Activated naive CD8-positive, alpha-beta T cell treated with anti-CD3 and anti-CD28 coated beads for 36 hours (primary cell): ENCODE data around the gene P2RY2. TPM values are rescaled to one million over a fixed set of nuclear protein-coding genes. Genes with fewer than 3 reads are reported as not detected.

Experiments
- DNase-seq: peaks from one replicate; pipeline ENCODE4 v3.0.0; 2021
- H3K27ac Mint-ChIP-seq: one replicate; pipeline ENCODE4 v1.8.0; 2022; ENCODE audit warnings: mild to moderate bottlenecking, moderate library complexity, mixed read lengths
- H3K27me3 Mint-ChIP-seq: one replicate; pipeline ENCODE4 v1.8.0; 2022; ENCODE audit warnings: mild to moderate bottlenecking, mixed read lengths
- H3K36me3 Mint-ChIP-seq: one replicate; pipeline ENCODE4 v1.8.0; 2021; ENCODE audit warnings: mild to moderate bottlenecking, mixed read lengths
- H3K4me1 Mint-ChIP-seq: one replicate; pipeline ENCODE4 v1.8.0; 2021; ENCODE audit warnings: mixed read lengths
- H3K4me3 Mint-ChIP-seq: one replicate; pipeline ENCODE4 v1.8.0; 2022; ENCODE audit warnings: mild to moderate bottlenecking, moderate library complexity, mixed read lengths
- H3K9me3 Mint-ChIP-seq: one replicate; pipeline ENCODE4 v1.8.0; 2022; ENCODE audit warnings: mixed read lengths
- total RNA-seq, 2 experiments: library from RNA; stranded (reverse); gene quantifications; one replicate each; pipeline ENCODE4 v1.2.3, GENCODE V29; 2021

P2RY2 gene
- total RNA-seq, 2 experiments from 2014 or later = not detected

DNA sequence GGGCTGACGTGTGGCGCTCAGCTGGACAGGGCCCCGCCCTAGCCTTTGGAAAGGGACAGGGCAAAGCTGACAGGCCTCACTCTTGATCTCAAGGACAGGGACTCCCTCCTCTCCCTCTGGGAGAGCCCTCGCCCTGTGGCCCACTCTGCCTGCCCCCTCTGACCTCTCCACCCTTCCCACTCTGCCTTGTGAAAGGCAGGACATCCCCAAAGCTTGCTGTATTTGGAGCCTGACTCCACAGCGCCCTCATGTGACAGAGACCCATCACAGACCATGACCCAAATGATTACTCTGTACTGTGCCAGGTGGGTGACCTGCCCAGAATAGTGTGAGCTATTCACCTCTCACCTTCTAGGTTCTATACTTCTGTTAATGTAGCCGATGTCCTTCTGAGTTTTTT, 18.8 kb downstream of the P2RY2 start:
- no peaks in the 10 kb centered on the region for H3K4me1 Mint-ChIP-seq
- peaks cover 9% of the 10 kb centered on the region for H3K27me3 Mint-ChIP-seq
- no peaks in the 10 kb centered on the region for H3K9me3 Mint-ChIP-seq
- no peak overlapping the region for H3K4me3 Mint-ChIP-seq
- H3K36me3 Mint-ChIP-seq = no peaks in the 10 kb centered on the region
- DNase-seq = peak; percentile 22
- no peak overlapping the region for H3K27ac Mint-ChIP-seq

DNA sequence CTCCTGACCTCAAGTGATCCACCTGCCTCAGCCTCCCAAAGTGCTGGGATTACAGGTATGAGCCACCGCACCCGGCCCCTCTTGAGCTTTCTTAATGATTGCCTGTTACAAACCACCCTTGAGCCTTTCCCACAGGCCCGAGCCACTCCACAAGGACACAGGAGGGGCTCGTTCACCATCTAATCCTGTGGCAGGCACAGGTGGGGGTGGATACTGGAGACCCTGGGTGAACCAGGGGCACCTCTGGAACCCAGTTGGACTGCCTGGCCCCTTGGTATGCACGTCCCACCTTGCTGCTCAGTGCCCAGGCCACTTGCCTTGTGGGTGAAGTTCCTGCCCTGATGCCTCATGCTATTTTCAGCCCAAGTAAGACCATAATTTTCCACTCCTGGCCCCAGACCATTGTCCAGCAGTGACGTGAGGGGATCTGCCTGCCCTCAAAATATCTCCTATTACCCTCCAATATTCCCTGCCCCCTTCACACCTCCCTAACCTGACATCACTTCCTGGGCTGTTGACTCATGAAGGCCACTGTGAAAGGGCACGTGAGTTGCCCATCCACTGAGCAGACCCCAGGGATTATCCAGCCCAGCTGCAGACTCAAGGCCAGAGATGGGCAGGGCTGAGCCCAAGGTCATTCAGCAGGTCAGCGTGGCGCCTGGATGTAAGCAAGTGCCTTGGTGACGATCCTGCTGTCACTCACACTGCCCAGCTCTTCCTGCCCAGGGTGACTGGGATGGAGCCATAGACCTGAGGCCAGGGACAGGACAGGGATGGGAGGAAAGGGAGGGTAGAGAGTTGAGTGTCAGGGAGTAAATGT, 19.6 kb downstream of the P2RY2 start:
- H3K27me3 Mint-ChIP-seq = peaks cover 11% of the 10 kb centered on the region
- H3K27ac Mint-ChIP-seq = no peak overlapping the region
- H3K4me3 Mint-ChIP-seq = no peak overlapping the region
- no peaks in the 10 kb centered on the region for H3K9me3 Mint-ChIP-seq
- no peaks in the 10 kb centered on the region for H3K36me3 Mint-ChIP-seq
- no peak for DNase-seq
- no peaks in the 10 kb centered on the region for H3K4me1 Mint-ChIP-seq

GRCh38 chr11:73239111-73239521, 21.0 kb downstream of the P2RY2 start:
- no peak overlapping the region for H3K27ac Mint-ChIP-seq

DNA sequence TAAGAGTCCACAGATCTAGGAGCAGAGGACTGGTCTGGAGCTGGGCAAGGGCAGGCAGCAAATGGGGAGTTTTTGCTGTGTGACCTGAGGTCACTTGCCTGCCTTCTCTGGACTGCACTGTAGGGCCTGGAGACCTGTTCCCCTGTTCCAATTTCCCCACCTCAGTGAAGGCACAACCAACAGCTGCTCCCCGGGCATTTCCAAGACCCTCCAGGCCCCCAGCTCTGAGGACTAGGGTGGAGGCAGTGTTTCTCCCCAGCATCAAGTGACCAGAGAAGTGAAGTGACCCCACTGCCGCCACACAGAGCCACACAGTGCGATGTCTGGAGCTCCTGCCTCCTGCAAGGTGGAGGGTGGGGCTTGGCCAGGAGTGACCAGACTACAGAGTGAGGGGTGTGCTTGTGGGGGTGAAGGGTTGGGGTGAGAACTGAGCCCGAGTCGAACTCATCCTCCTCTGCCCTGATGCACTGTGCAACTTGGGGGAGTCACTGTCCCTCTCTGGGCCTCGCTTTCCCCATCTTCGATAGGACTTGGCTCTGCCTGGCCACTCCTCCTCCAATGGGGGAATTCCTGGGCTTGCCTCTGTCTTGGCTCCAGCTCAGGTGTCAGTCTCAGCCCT, 21.6 kb downstream of the P2RY2 start:
- Mint-ChIP-seq H3K9me3 (no peaks in the 10 kb centered on the region), H3K4me3 (no peak overlapping the region)

More at GRCh38 chr11:73239111-73239521, 21.0 kb downstream of the P2RY2 start:
- DNase-seq = no peak
- H3K27me3 Mint-ChIP-seq = peaks cover 11% of the 10 kb centered on the region
- H3K4me3 Mint-ChIP-seq = no peak overlapping the region
- no peaks in the 10 kb centered on the region for H3K36me3 Mint-ChIP-seq
- no peaks in the 10 kb centered on the region for H3K4me1 Mint-ChIP-seq
- H3K9me3 Mint-ChIP-seq = no peaks in the 10 kb centered on the region

DNA sequence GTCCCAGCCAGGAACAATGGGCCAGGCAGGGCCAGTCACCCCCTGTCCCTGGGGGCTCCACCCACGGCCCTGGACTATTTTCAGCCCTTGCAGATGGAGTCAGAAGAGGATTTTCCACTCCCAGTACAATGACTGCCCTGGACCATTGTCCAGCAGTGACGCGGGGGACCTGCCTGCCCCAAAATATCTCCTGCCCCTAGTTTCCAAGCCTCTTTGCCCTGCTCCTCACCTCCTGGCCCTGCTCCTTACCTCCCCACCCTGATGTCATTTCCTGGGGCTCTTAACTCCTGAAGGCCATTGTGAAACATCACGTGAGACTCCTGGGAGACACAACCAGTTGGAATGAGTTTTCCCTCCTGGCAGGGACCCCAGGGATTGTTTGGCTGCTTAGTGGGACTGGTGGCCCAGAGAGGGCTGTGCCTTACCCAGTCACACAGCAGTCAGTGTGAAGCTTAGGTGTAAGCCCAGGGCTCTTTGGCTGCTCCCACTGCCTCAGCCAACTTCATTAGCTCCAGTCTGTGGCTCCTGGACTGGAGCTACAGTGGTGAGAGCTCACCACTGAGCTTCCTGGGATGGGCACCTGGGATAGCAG, 22.2 kb downstream of the P2RY2 start:
- H3K27ac Mint-ChIP-seq = no peak overlapping the region
- no peaks in the 10 kb centered on the region for H3K4me1 Mint-ChIP-seq
- H3K27me3 Mint-ChIP-seq = peaks cover 11% of the 10 kb centered on the region
- no peaks in the 10 kb centered on the region for H3K9me3 Mint-ChIP-seq
- H3K36me3 Mint-ChIP-seq = no peaks in the 10 kb centered on the region
- DNase-seq = no peak
- no peak overlapping the region for H3K4me3 Mint-ChIP-seq

More for the DNA sequence above, 21.6 kb downstream of the P2RY2 start:
- Mint-ChIP-seq H3K27ac (no peak overlapping the region), H3K36me3 (no peaks in the 10 kb centered on the region), H3K27me3 (peaks cover 11% of the 10 kb centered on the region), H3K4me1 (no peaks in the 10 kb centered on the region)
- no peak for DNase-seq

- no peak for DNase-seq
- H3K27me3 Mint-ChIP-seq = peaks cover 11% of the 10 kb centered on the region
- H3K9me3 Mint-ChIP-seq = no peaks in the 10 kb centered on the region
- no peak overlapping the region for H3K4me3 Mint-ChIP-seq
- H3K36me3 Mint-ChIP-seq = no peaks in the 10 kb centered on the region
- no peaks in the 10 kb centered on the region for H3K4me1 Mint-ChIP-seq
- H3K27ac Mint-ChIP-seq = no peak overlapping the region
Observed at GRCh38 chr11:73241300-73241699, 23.2 kb downstream of the P2RY2 start.

DNA sequence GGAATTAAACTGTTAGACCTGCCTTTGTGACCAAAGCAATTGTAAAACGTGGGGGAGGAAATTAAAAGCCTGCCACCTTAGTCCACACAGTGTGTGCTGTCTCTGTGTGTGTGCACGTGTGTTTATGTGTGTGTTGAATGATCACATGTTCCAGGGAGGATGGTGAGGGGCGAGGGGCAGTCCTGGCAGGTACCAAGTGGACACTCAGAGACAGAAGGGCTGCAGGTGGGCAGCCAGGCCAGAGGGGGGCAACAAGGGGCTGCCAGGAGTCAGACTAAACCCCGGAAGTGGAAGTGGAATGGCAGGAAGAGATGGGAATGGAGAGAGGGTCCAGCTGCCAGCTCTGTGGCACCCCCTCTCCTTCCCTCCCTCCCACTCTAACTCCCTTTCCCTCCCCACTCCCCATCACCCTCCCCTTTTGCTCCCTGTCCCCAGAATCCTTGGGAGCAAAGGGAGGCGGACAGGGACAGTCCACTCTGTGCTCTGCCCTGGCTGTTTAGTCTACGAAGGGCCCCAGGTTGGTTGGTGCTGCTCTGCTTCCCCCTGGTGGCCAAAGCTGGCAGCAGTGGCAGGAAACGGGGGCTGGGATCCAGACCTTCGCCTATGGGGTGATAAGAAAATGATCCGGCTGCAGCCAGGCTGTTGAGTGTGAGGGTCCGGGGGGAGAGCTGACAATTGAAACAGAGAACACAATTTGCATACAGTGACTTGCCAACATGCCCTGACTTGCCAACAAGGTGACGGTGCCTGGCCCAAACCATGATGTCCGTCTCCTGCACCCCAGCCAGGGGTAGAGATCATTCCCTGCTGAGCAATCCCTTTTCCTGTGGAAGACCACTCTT, 24.4 kb downstream of the P2RY2 start:
- no peaks in the 10 kb centered on the region for H3K4me1 Mint-ChIP-seq
- no peaks in the 10 kb centered on the region for H3K9me3 Mint-ChIP-seq
- H3K27ac Mint-ChIP-seq = no peak overlapping the region
- H3K4me3 Mint-ChIP-seq = no peak overlapping the region
- DNase-seq = peak; percentile 71
- no peaks in the 10 kb centered on the region for H3K36me3 Mint-ChIP-seq
- peaks cover 11% of the 10 kb centered on the region for H3K27me3 Mint-ChIP-seq

DNA sequence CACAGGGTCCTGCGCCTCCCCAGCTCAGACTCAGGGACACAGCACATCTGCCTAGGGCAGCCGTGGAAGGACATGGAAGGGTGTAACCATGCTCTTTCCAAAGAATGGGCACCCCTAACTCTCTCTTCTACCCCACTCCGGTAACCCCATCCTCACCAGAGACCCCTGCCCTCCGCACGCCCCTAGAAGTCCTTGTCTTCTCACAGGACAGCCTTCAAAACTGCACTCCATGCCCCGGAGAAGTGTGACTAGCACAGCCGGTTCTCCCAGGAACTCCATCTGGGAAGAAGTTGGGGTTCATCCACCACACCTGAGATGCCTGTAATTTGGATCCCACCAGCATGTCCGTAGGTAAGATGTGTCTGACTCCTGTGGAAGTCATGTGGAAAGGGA, 25.0 kb downstream of the P2RY2 start:
- DNase-seq = no peak
- H3K9me3 Mint-ChIP-seq = no peaks in the 10 kb centered on the region
- peaks cover 11% of the 10 kb centered on the region for H3K27me3 Mint-ChIP-seq
- no peaks in the 10 kb centered on the region for H3K4me1 Mint-ChIP-seq
- no peaks in the 10 kb centered on the region for H3K36me3 Mint-ChIP-seq
- no peak overlapping the region for H3K4me3 Mint-ChIP-seq
- no peak overlapping the region for H3K27ac Mint-ChIP-seq

GRCh38 chr11:73244589-73245240, 26.6 kb downstream of the P2RY2 start:
- Mint-ChIP-seq H3K27ac (no peak overlapping the region), H3K27me3 (peaks cover 6% of the 10 kb centered on the region), H3K36me3 (no peaks in the 10 kb centered on the region), H3K4me1 (no peaks in the 10 kb centered on the region), H3K9me3 (no peaks in the 10 kb centered on the region), H3K4me3 (no peak overlapping the region)
- no peak for DNase-seq

DNA sequence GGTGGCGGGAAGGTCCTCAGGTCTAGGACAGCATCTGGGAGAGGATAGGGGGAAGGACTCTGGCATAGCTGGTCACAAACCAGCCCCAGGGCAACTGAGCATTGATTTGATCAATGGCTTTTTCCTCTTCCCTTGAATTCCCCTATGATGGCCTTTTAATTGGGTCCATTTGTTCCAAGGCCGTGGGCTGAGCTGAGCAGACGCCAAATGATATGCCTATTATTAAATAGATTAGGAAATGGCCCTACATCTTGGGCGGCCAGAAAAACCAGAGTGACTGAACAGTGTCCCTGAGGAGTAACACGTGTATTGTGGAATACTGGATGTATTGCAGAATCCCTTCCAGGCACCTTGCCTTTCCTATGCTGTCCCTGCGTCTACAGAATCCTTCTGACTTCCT, 27.4 kb downstream of the P2RY2 start:
- Mint-ChIP-seq H3K9me3 (no peaks in the 10 kb centered on the region), H3K27me3 (peaks cover 6% of the 10 kb centered on the region), H3K27ac (no peak overlapping the region), H3K36me3 (no peaks in the 10 kb centered on the region), H3K4me1 (no peaks in the 10 kb centered on the region), H3K4me3 (no peak overlapping the region)
- no peak for DNase-seq

- H3K36me3 Mint-ChIP-seq = no peaks in the 10 kb centered on the region
- peaks cover 6% of the 10 kb centered on the region for H3K27me3 Mint-ChIP-seq
- H3K4me3 Mint-ChIP-seq = no peak overlapping the region
- no peak for DNase-seq
- no peaks in the 10 kb centered on the region for H3K4me1 Mint-ChIP-seq
- no peaks in the 10 kb centered on the region for H3K9me3 Mint-ChIP-seq
- no peak overlapping the region for H3K27ac Mint-ChIP-seq
Observed at GRCh38 chr11:73246303-73246702, 28.2 kb downstream of the P2RY2 start.

GRCh38 chr11:73248526-73249185, 30.6 kb downstream of the P2RY2 start:
- no peaks in the 10 kb centered on the region for H3K36me3 Mint-ChIP-seq
- DNase-seq = no peak
- H3K27me3 Mint-ChIP-seq = no peaks in the 10 kb centered on the region
- no peak overlapping the region for H3K27ac Mint-ChIP-seq
- no peak overlapping the region for H3K4me3 Mint-ChIP-seq
- H3K4me1 Mint-ChIP-seq = no peaks in the 10 kb centered on the region
- no peaks in the 10 kb centered on the region for H3K9me3 Mint-ChIP-seq

DNA sequence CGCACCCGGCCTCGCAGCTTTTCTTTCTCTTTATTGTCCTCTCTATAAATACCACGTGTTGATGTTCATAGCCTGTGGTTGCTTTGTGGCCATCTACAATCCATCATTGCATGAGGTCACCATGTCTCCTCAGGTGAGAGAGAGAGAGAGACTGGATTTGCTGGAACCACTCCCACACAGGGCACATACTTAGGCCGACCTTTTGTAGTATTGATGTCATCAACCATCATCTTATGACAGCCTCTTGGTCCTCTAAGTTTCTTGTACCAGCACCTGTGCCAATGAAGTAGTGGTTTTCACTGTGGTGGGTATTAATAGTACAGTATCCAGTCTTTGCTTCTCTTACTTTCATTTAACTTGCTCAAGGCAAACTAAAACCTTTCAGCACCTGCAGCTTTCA, 31.2 kb downstream of the P2RY2 start:
- no peak for DNase-seq
- H3K27me3 Mint-ChIP-seq = no peaks in the 10 kb centered on the region
- H3K36me3 Mint-ChIP-seq = no peaks in the 10 kb centered on the region
- no peaks in the 10 kb centered on the region for H3K9me3 Mint-ChIP-seq
- no peaks in the 10 kb centered on the region for H3K4me1 Mint-ChIP-seq
- H3K27ac Mint-ChIP-seq = no peak overlapping the region
- H3K4me3 Mint-ChIP-seq = no peak overlapping the region
